HEK293 (cell line): ENCODE data around the gene HOXB9.

ENCODE experiments used
- CTCF ChIA-PET: fragments of 350-600 bp; formaldehyde crosslinking; extraction: SDS; loops from one replicate; lab custom pipeline; 2021; ENCODE audit warnings: antibody characterized with exemption; lab: Yijun Ruan, JAX
- POLR2A ChIA-PET: fragments of 300-600 bp; formaldehyde crosslinking; extraction: SDS; loops from one replicate; lab custom pipeline; 2020; ENCODE audit warnings: antibody characterized with exemption, inconsistent platforms; lab: Yijun Ruan, JAX
- H3K27ac ChIP-seq: fragments of 200-500 bp; sonication (Bioruptor generic); 2 replicates; pipeline ENCODE4 v1.5.1; 2014; ENCODE audit warnings: low read depth, low read length, control low read depth, inconsistent platforms; ENCODE audit errors: extremely low read depth
- H3K36me3 ChIP-seq, 2 experiments: fragments of 200-500 bp in 1 of 2; sonication (Bioruptor generic) in 1 of 2; 1 replicate in 1 of 2; 2 replicates in 1 of 2; pipeline ENCODE4 v1.5.1; 2014 to 2017; ENCODE audit warnings: inconsistent platforms in 2 of 2, low read length in 2 of 2; ENCODE audit not compliant: control insufficient read depth in 2 of 2, insufficient read depth in 1 of 2
- H3K4me1 ChIP-seq: fragments of 200-500 bp; sonication (Bioruptor generic); 2 replicates; pipeline ENCODE4 v1.5.1; 2014; ENCODE audit warnings: mild to moderate bottlenecking, low read length, inconsistent platforms; ENCODE audit not compliant: control insufficient read depth, insufficient read depth
- H3K4me3 ChIP-seq: 2 replicates; pipeline ENCODE4 v1.5.1; 2011; ENCODE audit warnings: low read depth, mild to moderate bottlenecking, control low read depth, low read length, moderate library complexity
- H3K9me3 ChIP-seq: fragments of 200-500 bp; sonication (Bioruptor generic); 2 replicates; pipeline ENCODE4 v1.5.1; 2014; ENCODE audit warnings: low read depth, low read length, inconsistent platforms; ENCODE audit not compliant: control insufficient read depth, insufficient read depth
- IKZF3 ChIP-seq: fragments of 450-650 bp; IDR thresholded peaks from 2 replicates; pipeline ENCODE4 v1.5.0; 2018; ENCODE audit warnings: missing biosample characterization, mild to moderate bottlenecking, missing genetic modification characterization, moderate library complexity
- ZBTB8A ChIP-seq: fragments of 450-650 bp; formaldehyde crosslinking; IDR thresholded peaks from 2 replicates; pipeline ENCODE4 v1.5.1; 2016; ENCODE audit warnings: missing biosample characterization, missing genetic modification characterization
- ZNF10 ChIP-seq: fragments of 450-650 bp; formaldehyde crosslinking; IDR thresholded peaks from 2 replicates; pipeline ENCODE4 v1.5.1; 2017; ENCODE audit warnings: missing biosample characterization, missing genetic modification characterization
- ZNF175 ChIP-seq: fragments of 450-650 bp; formaldehyde crosslinking; IDR thresholded peaks from 2 replicates; pipeline ENCODE4 v1.5.1; 2016; ENCODE audit warnings: missing biosample characterization, missing genetic modification characterization
- ZNF26 ChIP-seq: fragments of 450-650 bp; formaldehyde crosslinking; IDR thresholded peaks from 2 replicates; pipeline ENCODE4 v1.5.1; 2016; ENCODE audit warnings: missing biosample characterization, missing genetic modification characterization
- ZNF274 ChIP-seq, 2 experiments: fragments of 200-500 bp in 1 of 2; fragments of 450-650 bp in 1 of 2; sonication (Bioruptor generic) in 1 of 2; formaldehyde crosslinking in 1 of 2; IDR thresholded peaks; 2 replicates each; pipeline versions ENCODE4 v1.5.1 to v1.6.1; 2014 to 2016; ENCODE audit warnings: borderline replicate concordance in 1 of 2, inconsistent platforms in 1 of 2, low read length in 1 of 2, missing biosample characterization in 1 of 2, missing genetic modification characterization in 1 of 2
- ZNF341 ChIP-seq: fragments of 450-650 bp; formaldehyde crosslinking; IDR thresholded peaks from 2 replicates; pipeline ENCODE4; 2016; ENCODE audit warnings: low read depth, missing biosample characterization, missing genetic modification characterization
- ZNF350 ChIP-seq: fragments of 450-650 bp; formaldehyde crosslinking; IDR thresholded peaks from 2 replicates; pipeline ENCODE4 v1.5.0; 2017; ENCODE audit warnings: missing biosample characterization, mild to moderate bottlenecking, missing genetic modification characterization
- ZNF433 ChIP-seq: fragments of 450-650 bp; formaldehyde crosslinking; IDR thresholded peaks from 2 replicates; pipeline ENCODE4 v1.5.1; 2016; ENCODE audit warnings: missing biosample characterization, missing genetic modification characterization, low read depth
- ZNF747 ChIP-seq: fragments of 450-650 bp; formaldehyde crosslinking; IDR thresholded peaks from 2 replicates; pipeline ENCODE4 v1.5.1; 2016; ENCODE audit warnings: missing biosample characterization, missing genetic modification characterization

The HOXB9 gene

GRCh38 chr17:48571826-48572417 lies 54.2 kb downstream of the HOXB9 start:
- peaks cover 8 to 39% of the 10 kb centered on the region in 2 experiments for H3K36me3 ChIP-seq
- peaks cover 99% of the 10 kb centered on the region for H3K4me1 ChIP-seq
- H3K9me3 ChIP-seq: no peaks in the 10 kb centered on the region
- ChIA-PET CTCF (no interaction called here), POLR2A (no interaction called here)
- H3K27ac ChIP-seq: peak overlapping the region; percentile 93
- no peak overlapping the region for H3K4me3 ChIP-seq
- peak; percentile 69 for TF ChIP-seq ZNF341 (tag by site-specific recombination)
- TF ChIP-seq ZNF433 (tag by site-specific recombination): no peak
- TF ChIP-seq ZNF26 (tag by site-specific recombination): no peak
- TF ChIP-seq IKZF3 (tag by site-specific recombination): 0 out of 2 replicates have a peak, but pooled peaks have one; percentile 11
- TF ChIP-seq ZNF747: no peak
- TF ChIP-seq ZNF350 (tag by site-specific recombination): no peak
- TF ChIP-seq ZNF175 (tag by site-specific recombination): no peak
- TF ChIP-seq ZBTB8A: 0 out of 2 replicates have a peak, but pooled peaks have one; percentile 25
- TF ChIP-seq ZNF274 (IDR thresholded peaks at IDR 0.05; ENCODE audit: low read length): no peak
- no peak for TF ChIP-seq ZNF274 (tag by site-specific recombination; IDR thresholded peaks at IDR 0.05; ENCODE audit: borderline replicate concordance)
- no peak for TF ChIP-seq ZNF10 (tag by site-specific recombination)
- TF ChIP-seq, all 188 proteins: peak for 3
